ENCODE results near the gene SND1. TPM values are rescaled to one million over a fixed set of nuclear protein-coding genes. Genes with fewer than 3 reads are reported as not detected.

Gene SND1
- total RNA-seq, 1 donor from 2014 or later: 165 TPM

DNA sequence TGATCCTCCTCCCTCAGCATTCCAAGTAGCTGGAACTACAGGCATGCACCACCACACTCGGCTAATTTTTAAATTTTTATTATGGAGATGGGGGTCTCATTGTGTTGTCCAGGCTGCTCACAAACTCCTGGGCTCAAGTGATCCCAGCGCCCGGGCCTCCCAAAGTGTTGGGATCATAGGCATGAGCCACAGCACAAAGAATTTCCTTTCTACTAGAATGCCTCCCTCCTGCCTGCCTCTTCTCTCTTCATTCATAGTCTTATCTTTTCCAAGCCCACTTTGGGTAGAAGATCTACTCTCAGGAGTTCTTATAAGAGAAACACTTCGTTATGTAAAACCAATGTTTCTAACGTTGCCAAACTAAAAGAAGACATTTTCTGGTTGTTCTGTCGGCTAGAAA lies 235.1 kb downstream of the SND1 start:
- no peak for DNase-seq
- Mint-ChIP-seq H3K27ac (ENCODE audit: unreplicated experiment) (peak overlapping the region; percentile 99), H3K4me3 (ENCODE audit: unreplicated experiment) (peak overlapping the region; percentile 20), H3K9me3 (ENCODE audit: unreplicated experiment) (peaks cover 12% of the 10 kb centered on the region), H3K36me3 (ENCODE audit: unreplicated experiment) (no peaks in the 10 kb centered on the region), H3K27me3 (ENCODE audit: unreplicated experiment) (peaks cover 5% of the 10 kb centered on the region), H3K4me1 (ENCODE audit: low read depth, unreplicated experiment) (peaks cover 63% of the 10 kb centered on the region)
- TF ChIP-seq, protein P1, sequence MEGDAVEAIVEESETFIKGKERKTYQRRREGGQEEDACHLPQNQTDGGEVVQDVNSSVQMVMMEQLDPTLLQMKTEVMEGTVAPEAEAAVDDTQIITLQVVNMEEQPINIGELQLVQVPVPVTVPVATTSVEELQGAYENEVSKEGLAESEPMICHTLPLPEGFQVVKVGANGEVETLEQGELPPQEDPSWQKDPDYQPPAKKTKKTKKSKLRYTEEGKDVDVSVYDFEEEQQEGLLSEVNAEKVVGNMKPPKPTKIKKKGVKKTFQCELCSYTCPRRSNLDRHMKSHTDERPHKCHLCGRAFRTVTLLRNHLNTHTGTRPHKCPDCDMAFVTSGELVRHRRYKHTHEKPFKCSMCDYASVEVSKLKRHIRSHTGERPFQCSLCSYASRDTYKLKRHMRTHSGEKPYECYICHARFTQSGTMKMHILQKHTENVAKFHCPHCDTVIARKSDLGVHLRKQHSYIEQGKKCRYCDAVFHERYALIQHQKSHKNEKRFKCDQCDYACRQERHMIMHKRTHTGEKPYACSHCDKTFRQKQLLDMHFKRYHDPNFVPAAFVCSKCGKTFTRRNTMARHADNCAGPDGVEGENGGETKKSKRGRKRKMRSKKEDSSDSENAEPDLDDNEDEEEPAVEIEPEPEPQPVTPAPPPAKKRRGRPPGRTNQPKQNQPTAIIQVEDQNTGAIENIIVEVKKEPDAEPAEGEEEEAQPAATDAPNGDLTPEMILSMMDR (IDR thresholded peaks at IDR 0.05; ENCODE audit: partially characterized antibody, unreplicated experiment): no peak

DNA sequence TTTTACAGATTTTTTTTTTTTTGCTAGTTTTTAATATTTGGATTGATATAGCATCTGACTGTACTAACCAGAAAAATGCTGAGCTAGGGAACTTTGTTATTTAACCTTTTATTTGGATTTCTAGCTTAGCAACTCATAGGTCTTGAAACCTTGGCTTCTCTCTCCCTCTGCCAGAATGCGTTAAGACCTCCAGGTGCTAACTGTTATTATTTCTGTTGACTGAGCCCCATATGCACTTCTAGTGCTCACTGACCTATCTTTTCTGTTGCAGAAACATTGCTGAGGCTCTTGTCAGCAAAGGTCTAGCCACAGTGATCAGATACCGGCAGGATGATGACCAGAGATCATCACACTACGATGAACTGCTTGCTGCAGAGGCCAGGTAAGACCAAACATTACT lies 235.6 kb downstream of the SND1 start:
- H3K36me3 Mint-ChIP-seq (ENCODE audit: unreplicated experiment): no peaks in the 10 kb centered on the region
- peaks cover 62% of the 10 kb centered on the region for H3K4me1 Mint-ChIP-seq (ENCODE audit: low read depth, unreplicated experiment)
- no peak for DNase-seq
- H3K9me3 Mint-ChIP-seq (ENCODE audit: unreplicated experiment): peaks cover 12% of the 10 kb centered on the region
- TF ChIP-seq, protein P1 (IDR thresholded peaks at IDR 0.05; ENCODE audit: partially characterized antibody, unreplicated experiment): no peak
- H3K4me3 Mint-ChIP-seq (ENCODE audit: unreplicated experiment): no peak overlapping the region
- H3K27ac Mint-ChIP-seq (ENCODE audit: unreplicated experiment): peak overlapping the region; percentile 80
- peaks cover 5% of the 10 kb centered on the region for H3K27me3 Mint-ChIP-seq (ENCODE audit: unreplicated experiment)

DNA sequence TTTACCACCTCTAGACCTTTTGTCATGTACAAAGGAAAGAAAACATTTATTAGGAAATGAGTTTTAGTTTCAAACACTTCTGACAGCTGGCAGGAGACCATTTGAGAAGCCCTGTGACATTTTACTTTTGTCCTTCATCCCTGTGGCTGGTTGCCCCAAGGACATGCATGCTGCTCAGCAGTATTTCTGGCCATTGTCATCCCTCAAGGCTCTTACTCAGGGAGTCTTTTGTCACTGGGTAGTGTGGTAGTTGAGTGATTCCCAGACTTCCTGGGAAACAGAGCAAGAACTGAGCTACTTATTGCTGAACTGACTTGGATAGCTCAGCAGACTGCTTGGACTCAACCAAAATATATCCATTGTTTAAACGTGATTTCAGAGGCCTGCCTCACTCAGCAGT lies 236.4 kb downstream of the SND1 start:
- H3K27me3 Mint-ChIP-seq (ENCODE audit: unreplicated experiment): peaks cover 5% of the 10 kb centered on the region
- H3K36me3 Mint-ChIP-seq (ENCODE audit: unreplicated experiment): no peaks in the 10 kb centered on the region
- peaks cover 59% of the 10 kb centered on the region for H3K4me1 Mint-ChIP-seq (ENCODE audit: low read depth, unreplicated experiment)
- no peak overlapping the region for H3K4me3 Mint-ChIP-seq (ENCODE audit: unreplicated experiment)
- TF ChIP-seq, protein P1 (IDR thresholded peaks at IDR 0.05; ENCODE audit: partially characterized antibody, unreplicated experiment): no peak
- H3K9me3 Mint-ChIP-seq (ENCODE audit: unreplicated experiment): peaks cover 12% of the 10 kb centered on the region
- no peak for DNase-seq
- no peak overlapping the region for H3K27ac Mint-ChIP-seq (ENCODE audit: unreplicated experiment)

DNA sequence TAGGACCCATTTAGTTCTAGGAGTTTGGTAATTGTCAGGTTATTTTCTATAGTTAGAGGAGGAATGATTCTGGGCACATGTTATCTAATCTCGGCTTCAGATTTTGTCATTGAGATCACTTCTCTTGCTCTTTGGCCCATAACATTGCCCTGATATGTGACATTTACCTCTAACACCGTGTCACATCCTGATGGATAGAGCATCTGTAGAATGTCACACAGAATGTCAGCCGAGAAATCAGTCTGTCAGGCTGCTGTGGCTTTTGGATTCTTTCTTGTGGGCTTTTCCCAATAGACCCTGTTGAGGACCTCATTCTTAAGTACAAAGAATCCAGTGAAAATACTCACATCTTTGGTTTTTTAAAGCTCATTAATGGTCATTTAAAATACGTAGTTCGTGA lies 236.8 kb downstream of the SND1 start:
- no peak for DNase-seq
- Mint-ChIP-seq H3K9me3 (ENCODE audit: unreplicated experiment) (peaks cover 14% of the 10 kb centered on the region), H3K27ac (ENCODE audit: unreplicated experiment) (no peak overlapping the region), H3K4me3 (ENCODE audit: unreplicated experiment) (no peak overlapping the region), H3K36me3 (ENCODE audit: unreplicated experiment) (no peaks in the 10 kb centered on the region), H3K27me3 (ENCODE audit: unreplicated experiment) (peaks cover 5% of the 10 kb centered on the region), H3K4me1 (ENCODE audit: low read depth, unreplicated experiment) (peaks cover 58% of the 10 kb centered on the region)
- TF ChIP-seq, protein P1 (IDR thresholded peaks at IDR 0.05; ENCODE audit: partially characterized antibody, unreplicated experiment): no peak

DNA sequence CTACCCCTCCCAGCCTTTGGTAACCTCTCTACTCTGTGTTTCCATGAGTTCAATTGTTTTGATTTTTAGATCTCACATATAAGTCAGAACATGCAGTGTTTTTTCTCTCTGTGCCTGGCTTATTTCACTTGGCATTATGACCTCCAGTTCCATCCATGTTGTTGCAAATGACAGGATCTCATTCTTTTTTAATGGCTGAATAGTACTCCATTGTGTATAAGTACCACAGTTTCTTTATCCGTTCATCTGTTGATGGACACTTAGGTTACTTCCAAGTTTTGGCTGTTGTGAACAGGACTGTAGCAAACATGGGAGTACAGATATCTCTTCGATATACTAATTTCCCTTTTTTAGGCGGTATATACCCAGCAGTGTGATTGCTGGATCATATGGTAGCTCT lies 237.7 kb downstream of the SND1 start:
- no peak for DNase-seq
- Mint-ChIP-seq H3K27ac (ENCODE audit: unreplicated experiment) (peak overlapping the region; percentile 45), H3K27me3 (ENCODE audit: unreplicated experiment) (peaks cover 5% of the 10 kb centered on the region), H3K4me3 (ENCODE audit: unreplicated experiment) (no peak overlapping the region), H3K4me1 (ENCODE audit: low read depth, unreplicated experiment) (peaks cover 53% of the 10 kb centered on the region), H3K36me3 (ENCODE audit: unreplicated experiment) (no peaks in the 10 kb centered on the region), H3K9me3 (ENCODE audit: unreplicated experiment) (peaks cover 11% of the 10 kb centered on the region)
- TF ChIP-seq, protein P1 (IDR thresholded peaks at IDR 0.05; ENCODE audit: partially characterized antibody, unreplicated experiment): no peak
